HG03439 (cell line): ENCODE results near the gene ANKRD23.

Experiments used
- ATAC-seq: cut with Tn5 transposase; IDR thresholded peaks from one replicate; pipeline ENCODE4 v1.9.1; 2021; ENCODE audit warnings: mild to moderate bottlenecking, moderate library complexity; ENCODE audit not compliant: unreplicated experiment

Gene ANKRD23

DNA sequence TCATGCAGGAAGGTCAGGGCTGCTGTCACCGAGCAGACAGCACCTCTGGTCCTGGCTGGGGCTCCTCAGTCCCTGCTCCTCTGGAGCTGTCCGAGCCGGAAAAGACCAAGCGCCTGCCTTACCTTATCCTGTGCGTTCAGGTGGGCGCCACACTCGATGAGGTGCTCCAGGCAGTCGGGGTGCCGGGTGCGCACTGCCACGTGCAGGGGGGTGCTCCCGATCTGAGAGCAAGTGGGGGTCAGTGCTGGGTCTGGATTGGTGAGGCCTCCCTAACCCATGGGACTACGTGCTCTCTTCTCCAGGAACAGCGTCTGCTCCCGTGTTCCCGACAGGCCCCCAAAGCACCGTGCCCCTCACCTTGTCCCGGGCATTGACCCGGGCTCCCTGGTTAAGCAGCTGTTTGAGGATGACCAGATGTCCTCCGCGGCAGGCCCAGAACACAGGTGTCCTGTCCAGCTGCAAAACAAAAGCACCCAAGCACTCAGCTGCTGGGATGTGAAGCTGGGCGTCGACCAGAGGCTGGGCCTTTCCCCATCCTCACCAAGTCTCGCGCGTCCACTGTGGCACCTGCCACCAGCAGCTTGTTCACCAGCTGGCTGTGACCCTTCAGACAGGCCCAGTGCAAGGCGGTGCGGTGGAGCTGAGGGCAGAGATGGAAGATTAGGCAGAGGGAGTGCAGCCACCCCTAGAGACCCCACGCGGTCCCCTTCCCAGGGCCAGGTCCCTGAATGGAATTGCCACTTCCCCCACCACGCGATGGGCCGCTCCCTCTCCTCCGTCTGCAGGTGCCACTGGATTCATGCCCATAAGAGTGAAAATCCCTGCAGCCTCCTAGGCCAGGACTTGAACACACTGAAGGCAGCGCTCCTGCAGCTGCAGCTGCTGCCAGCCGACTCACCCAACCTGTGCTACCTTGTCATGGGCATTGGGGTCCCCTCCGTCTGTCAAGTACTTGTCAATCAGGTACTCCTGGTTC is 3.7 kb downstream of the ANKRD23 start:
- no peak for ATAC-seq

- ATAC-seq, result no peak
Measured at GRCh38 chr2:96839293-96839874, 4.4 kb downstream of the ANKRD23 start.

DNA sequence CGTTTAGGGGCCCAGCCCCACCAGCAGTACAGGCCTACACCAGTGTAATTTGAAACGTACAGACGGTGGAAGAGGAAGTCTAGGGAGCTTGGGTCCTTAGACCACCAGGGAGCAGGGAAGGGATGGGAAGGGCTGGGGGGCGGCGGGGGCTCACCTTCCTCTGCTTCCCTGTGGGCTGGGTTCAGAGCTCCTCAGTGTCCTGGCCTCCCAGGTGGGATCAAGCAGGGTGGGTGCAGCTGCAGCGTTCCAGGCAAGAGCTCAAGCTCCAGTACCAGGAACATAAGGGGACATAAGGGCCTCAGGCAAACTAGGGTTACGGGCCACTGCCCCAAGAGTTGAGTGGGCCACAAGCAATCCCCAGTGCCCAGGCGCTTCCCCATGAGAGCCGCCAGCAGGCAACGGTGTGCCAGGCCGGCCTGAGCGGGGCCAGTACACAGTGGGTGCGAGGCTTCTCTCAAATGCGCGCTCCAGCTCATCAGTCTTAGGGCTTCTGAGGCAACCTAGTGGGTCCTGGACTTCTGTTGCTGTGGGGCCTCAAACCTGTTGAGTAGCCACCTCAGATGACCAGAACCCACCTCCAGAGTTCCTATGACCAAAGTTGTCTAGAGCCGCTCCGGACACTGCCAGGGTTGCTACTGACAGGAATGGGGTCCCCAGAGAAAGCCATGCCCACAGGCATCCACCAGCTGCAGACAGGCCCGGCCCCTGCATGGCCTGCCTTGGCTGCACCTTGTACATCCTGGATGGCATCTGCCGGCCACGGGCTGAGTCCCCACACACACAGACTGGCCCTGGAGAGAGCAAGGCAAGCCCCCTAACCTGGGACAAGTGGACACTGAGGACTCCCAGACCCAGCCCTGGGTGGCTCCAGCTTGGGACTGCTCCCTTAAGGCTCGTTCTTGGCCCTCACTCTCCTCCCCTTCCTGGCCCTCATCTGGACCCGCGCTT is 5.2 kb downstream of the ANKRD23 start:
- no peak for ATAC-seq

GRCh38 chr2:96837575-96837974 is 6.2 kb downstream of the ANKRD23 start:
- no peak for ATAC-seq

DNA sequence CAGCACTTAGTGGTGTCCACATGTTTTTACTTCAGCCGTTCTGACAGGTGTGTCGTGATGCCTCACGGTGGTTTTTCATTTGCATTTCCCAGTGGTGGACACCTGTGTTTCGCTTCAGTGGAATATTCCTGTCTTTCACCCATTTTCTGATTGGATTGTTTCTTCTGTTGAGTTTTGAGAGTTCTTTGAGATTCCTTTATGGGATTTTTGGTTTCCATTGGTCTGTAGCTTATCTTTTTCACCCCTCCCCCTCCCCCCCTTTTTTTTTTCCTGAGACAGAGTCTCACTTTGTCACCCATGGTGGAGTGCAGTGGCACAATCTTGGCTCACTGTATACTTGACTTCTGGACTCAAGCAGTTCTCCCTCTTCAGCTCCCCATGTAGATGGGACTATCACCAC is 8.0 kb downstream of the ANKRD23 start:
- no peak for ATAC-seq

GRCh38 chr2:96832754-96833507 is 10.9 kb downstream of the ANKRD23 start:
- no peak for ATAC-seq

DNA sequence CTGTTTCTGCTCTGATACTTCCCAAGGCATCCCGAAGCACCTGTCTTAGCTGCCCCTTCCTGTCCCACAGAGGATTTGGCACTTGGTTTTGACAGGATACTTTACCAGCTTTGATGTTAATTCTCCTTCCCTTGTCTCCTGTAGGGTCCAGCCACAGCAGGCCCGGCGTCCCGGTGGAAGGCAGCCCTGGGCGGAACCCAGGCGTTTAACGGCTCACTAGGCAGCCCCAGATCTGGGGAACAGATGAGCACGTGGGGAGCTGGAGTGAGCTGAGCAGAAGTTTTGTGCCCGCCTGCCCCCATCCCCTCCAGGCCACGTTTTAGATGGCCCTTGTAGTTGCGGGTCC is 11.4 kb downstream of the ANKRD23 start:
- ATAC-seq, result no peak

- ATAC-seq, result no peak
Measured at GRCh38 chr2:96831679-96832078, 12.1 kb downstream of the ANKRD23 start.

- ATAC-seq, result no peak
Measured at GRCh38 chr2:96830044-96830562, 13.7 kb downstream of the ANKRD23 start.

- no peak for ATAC-seq
Measured at GRCh38 chr2:96828874-96829273, 14.9 kb downstream of the ANKRD23 start.

DNA sequence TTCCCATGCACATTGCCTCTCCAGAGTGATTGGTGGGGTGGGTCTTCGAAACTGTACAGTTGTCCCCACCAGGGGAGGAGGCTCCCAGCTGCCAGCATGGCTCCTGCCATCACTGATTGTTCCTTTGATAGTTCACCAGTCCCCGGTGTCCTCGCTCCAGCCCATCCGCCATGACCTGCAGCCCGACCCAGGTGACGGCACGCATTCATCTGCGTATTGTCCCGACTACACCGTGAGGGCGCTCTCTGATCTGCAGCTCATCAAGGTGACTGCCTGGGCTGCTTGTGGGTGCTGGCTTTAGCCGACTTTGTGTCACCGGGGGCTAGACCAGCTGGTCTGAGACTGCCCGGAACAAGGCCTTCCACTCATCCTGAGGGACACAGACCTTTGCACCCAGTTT is 15.4 kb downstream of the ANKRD23 start:
- no peak for ATAC-seq

GRCh38 chr2:96826546-96827278 is 17.1 kb downstream of the ANKRD23 start:
- ATAC-seq, result no peak

GRCh38 chr2:96825057-96825456 is 18.8 kb downstream of the ANKRD23 start:
- no peak for ATAC-seq

- no peak for ATAC-seq
Measured at GRCh38 chr2:96824079-96824870, 19.5 kb downstream of the ANKRD23 start.

DNA sequence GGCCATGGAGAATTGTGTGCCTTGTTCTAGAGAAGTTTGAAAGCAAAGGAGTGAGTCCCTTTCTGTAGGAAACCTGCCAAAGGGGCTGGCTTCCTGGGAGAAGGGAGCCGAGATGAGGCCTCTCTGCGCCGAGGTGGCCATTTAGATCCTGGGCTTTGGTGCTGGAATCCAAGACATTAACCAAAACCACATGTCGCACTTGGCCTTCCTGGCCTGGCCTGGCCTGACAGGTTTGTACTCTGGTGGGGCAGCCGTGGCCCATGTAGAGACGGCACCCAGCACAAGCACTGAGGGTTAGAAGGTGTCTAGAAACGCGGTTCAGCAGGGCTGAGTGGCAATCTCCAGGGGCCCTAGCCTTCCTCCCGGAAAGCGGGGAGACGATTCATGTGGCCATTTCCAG is 20.6 kb downstream of the ANKRD23 start:
- no peak for ATAC-seq

- ATAC-seq, result no peak
Measured at GRCh38 chr2:96822786-96823185, 21.0 kb downstream of the ANKRD23 start.

DNA sequence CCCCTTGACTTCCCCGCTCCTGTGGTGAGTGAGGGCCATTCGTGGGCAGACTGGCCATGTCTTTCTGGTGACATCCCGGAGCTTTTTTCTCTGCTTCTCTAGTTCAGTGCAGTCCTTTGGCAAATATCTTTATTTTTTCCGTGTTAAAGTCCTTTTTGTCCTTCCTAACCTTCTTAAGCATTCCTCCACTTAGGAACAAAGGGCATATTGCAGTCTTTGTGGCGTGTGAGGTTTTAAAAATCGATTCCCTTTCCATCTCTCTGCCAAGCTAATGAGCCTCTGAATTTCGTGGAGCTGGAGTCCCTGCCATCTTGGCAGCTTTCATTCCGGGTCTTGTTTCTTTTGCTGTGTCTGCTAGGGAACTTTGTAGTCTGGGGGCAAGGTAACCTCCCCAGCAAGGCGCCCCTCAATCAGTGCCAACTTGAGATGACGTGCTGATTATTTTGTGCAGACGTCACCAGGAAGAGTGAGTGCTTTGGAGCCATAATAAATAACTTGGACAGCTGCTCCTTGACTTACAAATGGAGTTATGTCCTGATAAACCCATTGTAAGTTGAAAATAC is 22.6 kb downstream of the ANKRD23 start:
- ATAC-seq, result no peak

- no peak for ATAC-seq
Measured at GRCh38 chr2:96819876-96820511, 23.8 kb downstream of the ANKRD23 start.
